Uterus (tissue), 4 donors: ENCODE measurements around the gene ZNF280A. TPM values are rescaled to one million over a fixed set of nuclear protein-coding genes. Genes with fewer than 3 reads are reported as not detected.

ENCODE experiments used
- DNase-seq, 2 donors: peaks; one replicate each; pipeline ENCODE4 v3.0.0-alpha.2; 2019 to 2020
- H3K27ac ChIP-seq, 2 donors: fragments of 200-600 bp; sonication (generic); 1 replicate in 1 of 2; 2 replicates in 1 of 2; pipeline ENCODE4 v1.5.1; 2016 to 2018
- H3K27me3 ChIP-seq, 2 donors: fragments of 200-600 bp; sonication (generic); one replicate each; pipeline ENCODE4 v1.5.1; 2018 to 2019; ENCODE audit warnings: control low read depth in 1 of 2
- H3K36me3 ChIP-seq, 2 donors: fragments of 200-600 bp; sonication (generic); one replicate each; pipeline ENCODE4 v1.5.1; 2019; ENCODE audit warnings: control low read depth in 1 of 2
- H3K4me1 ChIP-seq, 2 donors: fragments of 200-600 bp; sonication (generic); one replicate each; pipeline ENCODE4 v1.5.1; 2018 to 2019; ENCODE audit warnings: control low read depth in 1 of 2
- H3K4me3 ChIP-seq, 2 donors: fragments of 200-600 bp; sonication (generic); 1 replicate in 1 of 2; 2 replicates in 1 of 2; pipeline ENCODE4 v1.5.1; 2018 to 2019; ENCODE audit warnings: mild to moderate bottlenecking in 1 of 2
- H3K9me3 ChIP-seq, 2 donors: fragments of 200-600 bp; sonication (generic); one replicate each; pipeline ENCODE4 v1.5.1; 2019; ENCODE audit warnings: control low read depth in 1 of 2
- POLR2A ChIP-seq, 2 donors: fragments of 450-650 bp; IDR thresholded peaks; one replicate each; pipeline ENCODE4 v1.6.1; 2016; ENCODE audit warnings: antibody characterized with exemption in 2 of 2, mild to moderate bottlenecking in 1 of 2, moderate library complexity in 1 of 2
- intact Hi-C: fragments of 100-400 bp; cut with DNase I; formaldehyde crosslinking; loops from one replicate; pipeline ENCODE4 v1.15.1; 2023; ENCODE audit warnings: low total_unique reads
- total RNA-seq, 4 donors: library from RNA; depleted of rRNA in 3 of 4; stranded (reverse); fragments of >200 nt in 3 of 4; gene quantifications; one replicate each; pipeline versions ENCODE4 v1.1.0 to v1.2.4, GENCODE V29; 2014 to 2023
- TF ChIP-seq, protein P1 (sequence below), 4 experiments: fragments of 200-600 bp in 2 of 4; fragments of 450-650 bp in 2 of 4; sonication (generic) in 2 of 4; IDR thresholded peaks; one replicate each; pipeline ENCODE4 v1.5.1; 2016 to 2019; ENCODE audit warnings: antibody characterized with exemption in 4 of 4, mild to moderate bottlenecking in 2 of 4, moderate library complexity in 1 of 4
- donor health status: DM: yes; HTN: yes; CAD: no.

ZNF280A gene
- total RNA-seq, 4 donors from 2014 or later, result not detected

DNA sequence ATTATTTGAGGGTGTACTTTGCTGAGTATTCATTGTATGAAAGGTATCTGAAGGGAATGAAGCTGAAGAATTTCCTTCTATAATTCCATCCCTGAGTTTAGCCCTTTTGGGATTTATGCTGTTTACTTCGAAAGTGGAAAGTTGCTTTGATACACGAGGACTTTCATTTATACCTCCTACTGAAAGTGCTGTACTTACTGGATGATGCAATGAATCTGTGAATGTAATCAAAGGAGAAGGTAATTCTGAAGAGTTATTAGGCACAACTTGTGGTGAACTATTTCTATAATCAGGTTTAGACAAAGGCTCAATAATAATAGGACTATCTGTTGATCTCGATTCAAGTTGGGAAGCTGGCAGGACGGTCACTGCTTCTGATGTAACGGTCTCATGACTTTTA is 31.3 kb downstream of the ZNF280A start:
- TF ChIP-seq POLR2A (IDR thresholded peaks at IDR 0.05), result no peak
- TF ChIP-seq, protein P1, sequence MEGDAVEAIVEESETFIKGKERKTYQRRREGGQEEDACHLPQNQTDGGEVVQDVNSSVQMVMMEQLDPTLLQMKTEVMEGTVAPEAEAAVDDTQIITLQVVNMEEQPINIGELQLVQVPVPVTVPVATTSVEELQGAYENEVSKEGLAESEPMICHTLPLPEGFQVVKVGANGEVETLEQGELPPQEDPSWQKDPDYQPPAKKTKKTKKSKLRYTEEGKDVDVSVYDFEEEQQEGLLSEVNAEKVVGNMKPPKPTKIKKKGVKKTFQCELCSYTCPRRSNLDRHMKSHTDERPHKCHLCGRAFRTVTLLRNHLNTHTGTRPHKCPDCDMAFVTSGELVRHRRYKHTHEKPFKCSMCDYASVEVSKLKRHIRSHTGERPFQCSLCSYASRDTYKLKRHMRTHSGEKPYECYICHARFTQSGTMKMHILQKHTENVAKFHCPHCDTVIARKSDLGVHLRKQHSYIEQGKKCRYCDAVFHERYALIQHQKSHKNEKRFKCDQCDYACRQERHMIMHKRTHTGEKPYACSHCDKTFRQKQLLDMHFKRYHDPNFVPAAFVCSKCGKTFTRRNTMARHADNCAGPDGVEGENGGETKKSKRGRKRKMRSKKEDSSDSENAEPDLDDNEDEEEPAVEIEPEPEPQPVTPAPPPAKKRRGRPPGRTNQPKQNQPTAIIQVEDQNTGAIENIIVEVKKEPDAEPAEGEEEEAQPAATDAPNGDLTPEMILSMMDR (IDR thresholded peaks at IDR 0.05), result no peak
- no peaks in the 10 kb centered on the region for H3K36me3 ChIP-seq
- intact Hi-C loops, result no loop called here
- H3K27me3 ChIP-seq, result no peaks in the 10 kb centered on the region
- no peaks in the 10 kb centered on the region for H3K4me1 ChIP-seq
- no peak overlapping the region for H3K4me3 ChIP-seq
- H3K9me3 ChIP-seq, result no peaks in the 10 kb centered on the region
- DNase-seq, result no peak
- no peak overlapping the region for H3K27ac ChIP-seq

DNA sequence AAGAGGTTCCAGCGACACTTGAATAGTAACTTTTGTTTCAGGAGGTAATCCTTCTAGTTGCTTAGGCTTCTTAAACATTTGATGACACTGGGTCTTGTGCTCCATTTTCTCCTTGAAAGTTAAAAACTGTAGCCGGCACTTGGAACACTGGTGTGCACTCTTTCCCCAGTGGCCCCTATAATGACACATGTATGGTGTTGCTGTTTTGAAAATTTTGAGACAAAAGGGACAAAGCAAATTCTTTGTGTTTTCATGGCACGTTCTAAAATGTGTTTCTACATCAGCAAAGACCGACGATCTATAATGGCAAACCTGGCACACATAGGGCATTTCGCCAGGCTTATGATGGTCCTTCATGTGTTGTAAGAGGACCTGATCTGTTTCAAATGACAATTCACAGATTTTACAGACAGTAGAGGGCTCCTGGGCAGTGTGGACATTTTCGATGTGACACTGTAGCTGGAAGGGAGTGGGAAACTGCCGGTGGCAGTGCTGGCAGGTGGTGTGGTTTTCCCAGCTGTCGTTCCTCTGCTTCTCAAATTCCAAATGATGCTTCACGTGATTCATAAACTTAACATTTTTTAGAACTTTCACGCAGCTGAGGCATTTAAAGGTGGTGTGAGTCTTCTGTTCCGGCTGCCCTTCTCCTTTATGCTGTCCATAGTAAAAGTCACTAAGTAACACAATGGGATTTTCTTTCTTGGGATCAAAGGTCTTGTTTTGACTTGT is 32.0 kb downstream of the ZNF280A start:
- Histone ChIP-seq H3K27ac (no peak overlapping the region), H3K4me3 (no peak overlapping the region), H3K4me1 (no peaks in the 10 kb centered on the region), H3K27me3 (no peaks in the 10 kb centered on the region), H3K36me3 (no peaks in the 10 kb centered on the region), H3K9me3 (no peaks in the 10 kb centered on the region)
- no peak for DNase-seq
- intact Hi-C loops, result no loop called here
- TF ChIP-seq POLR2A (IDR thresholded peaks at IDR 0.05), result no peak
- TF ChIP-seq, protein P1 (IDR thresholded peaks at IDR 0.05), result no peak

DNA sequence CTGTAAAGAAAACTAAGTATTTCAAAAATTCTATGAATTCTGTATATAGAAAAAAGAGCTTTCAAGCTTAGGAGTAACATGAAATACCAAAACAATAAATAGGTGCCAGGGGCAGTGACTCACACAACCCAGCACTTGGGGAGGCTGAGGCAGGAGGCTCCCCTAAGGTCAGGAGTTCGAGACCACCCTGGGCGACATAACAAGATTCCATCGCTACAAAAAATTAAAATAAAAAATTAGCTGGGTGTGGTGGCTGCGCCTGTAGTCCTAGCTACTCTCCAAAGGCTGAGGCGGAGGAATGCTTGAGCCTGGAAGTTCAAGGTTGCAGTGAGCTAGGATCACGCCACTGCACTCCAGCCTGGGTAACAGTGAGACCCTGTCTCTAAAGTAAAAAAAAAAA is 33.0 kb downstream of the ZNF280A start:
- DNase-seq, result no peak
- no peaks in the 10 kb centered on the region for H3K9me3 ChIP-seq
- intact Hi-C loops, result no loop called here
- H3K36me3 ChIP-seq, result no peaks in the 10 kb centered on the region
- H3K4me1 ChIP-seq, result no peaks in the 10 kb centered on the region
- H3K4me3 ChIP-seq, result no peak overlapping the region
- H3K27ac ChIP-seq, result no peak overlapping the region
- TF ChIP-seq, protein P1 (IDR thresholded peaks at IDR 0.05), result no peak
- TF ChIP-seq POLR2A (IDR thresholded peaks at IDR 0.05), result no peak
- no peaks in the 10 kb centered on the region for H3K27me3 ChIP-seq

DNA sequence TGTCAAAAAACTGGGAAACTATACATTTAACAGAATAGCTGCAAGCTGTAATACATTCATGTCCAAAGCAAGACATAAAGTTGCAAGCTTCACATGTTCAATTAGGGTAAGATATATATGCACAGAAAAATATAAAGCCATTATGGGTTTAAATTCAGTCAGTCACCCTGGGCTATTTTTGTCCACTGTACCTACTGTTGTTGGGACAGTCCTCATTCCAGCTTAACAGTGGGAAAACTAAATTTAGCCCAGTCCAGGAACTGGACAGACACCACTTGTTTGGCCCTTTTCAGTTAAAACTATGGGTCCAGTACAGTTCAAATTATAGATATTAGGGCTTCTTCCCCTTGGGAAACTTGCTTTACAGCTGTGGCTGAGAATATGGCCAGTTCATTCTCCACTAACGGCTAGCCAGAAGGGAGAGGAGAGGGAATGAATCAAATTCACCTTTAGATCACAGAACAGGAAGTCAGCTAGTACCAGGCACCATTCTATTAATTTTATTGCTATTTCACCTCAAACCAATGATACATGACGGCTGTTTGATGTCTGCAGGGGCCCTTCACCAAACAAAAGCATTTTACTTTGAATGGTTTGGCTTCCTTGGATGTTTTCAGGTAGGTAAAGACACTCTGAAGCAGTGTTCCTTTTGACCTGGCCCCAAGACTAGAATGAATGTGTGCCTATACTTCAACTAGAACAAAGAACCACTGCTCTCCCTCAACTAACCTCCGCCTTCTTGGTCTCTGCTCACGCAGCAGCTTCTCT is 33.8 kb downstream of the ZNF280A start:
- Histone ChIP-seq H3K27ac (no peak overlapping the region), H3K4me3 (no peak overlapping the region), H3K27me3 (no peaks in the 10 kb centered on the region), H3K4me1 (no peaks in the 10 kb centered on the region), H3K36me3 (no peaks in the 10 kb centered on the region), H3K9me3 (no peaks in the 10 kb centered on the region)
- intact Hi-C loops, result no loop called here
- no peak for TF ChIP-seq POLR2A (IDR thresholded peaks at IDR 0.05)
- TF ChIP-seq, protein P1 (IDR thresholded peaks at IDR 0.05), result no peak
- DNase-seq, result no peak

DNA sequence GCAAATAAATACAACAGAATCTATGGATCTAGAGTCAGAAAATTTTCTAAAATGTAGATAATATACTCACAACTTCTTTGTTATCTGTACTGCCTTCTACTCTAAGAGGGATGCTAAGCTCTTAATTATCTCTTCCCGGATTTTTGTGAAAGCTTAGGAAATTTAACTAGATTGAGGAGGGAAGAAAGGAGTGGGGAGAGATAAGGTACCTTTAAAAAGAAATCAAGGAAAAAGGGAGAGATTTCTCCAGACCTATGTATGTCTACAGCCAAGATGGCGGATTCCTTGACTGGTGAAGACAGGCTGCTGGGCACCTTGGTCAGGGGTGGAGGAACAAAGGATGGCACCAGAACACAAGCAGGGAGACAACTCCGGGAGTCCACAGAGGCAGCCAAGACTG is 34.5 kb downstream of the ZNF280A start:
- no peak for DNase-seq

More for the DNA sequence above, 34.5 kb downstream of the ZNF280A start:
- H3K9me3 ChIP-seq, result no peaks in the 10 kb centered on the region
- TF ChIP-seq POLR2A (IDR thresholded peaks at IDR 0.05), result no peak
- TF ChIP-seq, protein P1 (IDR thresholded peaks at IDR 0.05), result no peak
- H3K4me3 ChIP-seq, result no peak overlapping the region
- no peaks in the 10 kb centered on the region for H3K27me3 ChIP-seq
- H3K4me1 ChIP-seq, result no peaks in the 10 kb centered on the region
- intact Hi-C loops, result no loop called here
- no peaks in the 10 kb centered on the region for H3K36me3 ChIP-seq
- H3K27ac ChIP-seq, result no peak overlapping the region
